Hepatocyte (in vitro differentiated cells): ENCODE measurements around the gene NHERF1.

ENCODE experiments used
- CTCF ChIP-seq: fragments of 200-600 bp; sonication (generic); IDR thresholded peaks from 2 replicates; pipeline ENCODE4 v1.5.1; 2016; ENCODE audit warnings: antibody characterized with exemption, mild to moderate bottlenecking; ENCODE audit not compliant: poor library complexity
- EZH2 ChIP-seq: fragments of 200-600 bp; sonication (generic); IDR thresholded peaks from 2 replicates; pipeline ENCODE4 v1.6.1; 2016; ENCODE audit warnings: antibody characterized with exemption, mild to moderate bottlenecking, borderline replicate concordance
- EZH2phosphoT487 ChIP-seq: fragments of 200-600 bp; sonication (generic); IDR thresholded peaks from one replicate; pipeline ENCODE4 v1.6.1; 2018; ENCODE audit warnings: antibody characterized with exemption, mild to moderate bottlenecking, low read depth, moderate library complexity; ENCODE audit not compliant: unreplicated experiment, severe bottlenecking

- TF ChIP-seq EZH2: no peak
- TF ChIP-seq EZH2phosphoT487: no peak
- TF ChIP-seq CTCF: no peak
Measured at GRCh38 chr17:74752822-74753401, 4.5 kb downstream of the NHERF1 start.
